Stomach (tissue), 9 donors: Measurements from ENCODE around the gene TMEM222. TPM values are rescaled to one million over a fixed set of nuclear protein-coding genes. Genes with fewer than 3 reads are reported as not detected.

Source experiments
- DNase-seq, 2 donors: peaks; one replicate each; pipeline versions ENCODE4 v3.0.0 to v3.0.0-alpha.2; 2013 to 2019
- H3K27ac ChIP-seq, 5 donors: fragments of 200-600 bp in 4 of 5; sonication (generic) in 4 of 5; one replicate each; pipeline ENCODE4 v1.5.1; 2013 to 2019; ENCODE audit warnings: mild to moderate bottlenecking in 1 of 5, moderate library complexity in 1 of 5
- H3K27me3 ChIP-seq, 3 donors: fragments of 200-600 bp; sonication (generic); one replicate each; pipeline ENCODE4 v1.5.1; 2017 to 2019; ENCODE audit warnings: mixed run types in 1 of 3
- H3K36me3 ChIP-seq, 4 donors: fragments of 200-600 bp; sonication (generic); 1 replicate in 3 of 4; 2 replicates in 1 of 4; pipeline ENCODE4 v1.5.1; 2016 to 2019
- H3K4me1 ChIP-seq, 4 donors: fragments of 200-600 bp; sonication (generic); one replicate each; pipeline ENCODE4 v1.5.1; 2016 to 2019
- H3K4me3 ChIP-seq, 4 donors: fragments of 200-600 bp; sonication (generic) in 3 of 4; one replicate each; pipeline ENCODE4 v1.5.1; 2016 to 2019; ENCODE audit warnings: mild to moderate bottlenecking in 1 of 4
- H3K9me3 ChIP-seq, 4 donors: fragments of 200-600 bp; sonication (generic); one replicate each; pipeline ENCODE4 v1.5.1; 2016 to 2019
- CTCF ChIP-seq, 7 experiments: fragments of 450-650 bp in 4 of 7; fragments of 200-600 bp in 3 of 7; sonication (generic) in 3 of 7; IDR thresholded peaks; one replicate each; pipeline ENCODE4 v1.5.1; 2016 to 2019; ENCODE audit warnings: antibody characterized with exemption in 7 of 7, control low read depth in 2 of 7, mild to moderate bottlenecking in 1 of 7
- EP300 ChIP-seq: sonication (generic); formaldehyde crosslinking; IDR thresholded peaks from one replicate; pipeline ENCODE4 v1.6.1; 2017; ENCODE audit warnings: antibody characterized with exemption
- POLR2A ChIP-seq, 4 donors: fragments of 450-650 bp; IDR thresholded peaks; one replicate each; pipeline ENCODE4 v1.6.1; 2016; ENCODE audit warnings: antibody characterized with exemption in 4 of 4, control low read depth in 2 of 4, mild to moderate bottlenecking in 1 of 4, moderate library complexity in 1 of 4
- POLR2AphosphoS5 ChIP-seq, 3 donors: sonication (generic); formaldehyde crosslinking; IDR thresholded peaks; one replicate each; pipeline ENCODE4 v1.6.1; 2016; ENCODE audit warnings: antibody characterized with exemption in 3 of 3
- WGBS, 5 donors: extraction: QIAGEN DNeasy Blood & Tissue Kit in 3 of 5; methylation state at CpG; one replicate each; pipeline versions ENCODE4 v1.1.5 to v1.1.7; 2013 to 2018; 5-methylcytosine and 5-hydroxymethylcytosine counted together
- intact Hi-C: fragments of 100-400 bp; cut with DNase I; formaldehyde crosslinking; loops from one replicate; pipeline ENCODE4 v1.15.1; 2023; ENCODE audit warnings: low total_unique reads
- polyA plus RNA-seq, 3 donors: library from polyadenylated mRNA; stranded (reverse); fragments of 200-250 nt; gene quantifications; one replicate each; pipeline ENCODE4 v1.2.3, GENCODE V29; 2013
- total RNA-seq, 5 donors: library from RNA; depleted of rRNA; stranded (reverse); fragments of >200 nt; gene quantifications; one replicate each; pipeline versions ENCODE4 v1.1.0 to v1.2.3, GENCODE V29; 2014 to 2016
- donor health status: healthy with polysubstance abuse.
- donor health status: Bipolar disorder and iron deficiency.
- donor health status: healthy.

Gene TMEM222
- total and polyA plus RNA-seq, 8 donors, result 1.8 to 39.9 (median 18.0) TPM

- Histone ChIP-seq H3K36me3 (peaks cover 49 to 71% (median 61%) of the 10 kb centered on the region in 4 donors), H3K4me1 (peaks cover 0 to 18% (median 15%) of the 10 kb centered on the region in 4 donors), H3K27me3 (no peaks in the 10 kb centered on the region), H3K9me3 (no peaks in the 10 kb centered on the region), H3K4me3 (no peak overlapping the region), H3K27ac (no peak overlapping the region)
- intact Hi-C loops, result no loop called here
- WGBS, 5 donors, result 91 to 96% (median 93%) methylated on average over 5 of the region's 5 CpGs
- TF ChIP-seq CTCF (IDR thresholded peaks at IDR 0.05) (no peak), POLR2AphosphoS5 (IDR thresholded peaks at IDR 0.05) (no peak), EP300 (no peak), POLR2A (IDR thresholded peaks at IDR 0.05) (no peak)
- DNase-seq, result no peak
These were observed 14.8 kb downstream of the TMEM222 start for GRCh38 chr1:27336756-27337155.

- Histone ChIP-seq H3K9me3 (no peaks in the 10 kb centered on the region), H3K27me3 (no peaks in the 10 kb centered on the region), H3K4me1 (peaks cover 0 to 31% (median 23%) of the 10 kb centered on the region in 4 donors), H3K27ac (no peak overlapping the region), H3K36me3 (peaks cover 29 to 51% (median 41%) of the 10 kb centered on the region in 4 donors), H3K4me3 (no peak overlapping the region)
- no peak for TF ChIP-seq CTCF (IDR thresholded peaks at IDR 0.05)
- TF ChIP-seq EP300, result no peak
- no peak for TF ChIP-seq POLR2A (IDR thresholded peaks at IDR 0.05)
- TF ChIP-seq POLR2AphosphoS5 (IDR thresholded peaks at IDR 0.05), result no peak
- no peak for DNase-seq
- 86 to 94% (median 88%) methylated on average over 6 of the region's 6 CpGs for WGBS, 5 donors
- intact Hi-C loops, result no loop called here
These were observed 16.8 kb downstream of the TMEM222 start for GRCh38 chr1:27338751-27339150.

- no peak for TF ChIP-seq CTCF (IDR thresholded peaks at IDR 0.05)
- no peak for TF ChIP-seq EP300
- no peak for TF ChIP-seq POLR2AphosphoS5 (IDR thresholded peaks at IDR 0.05)
- no peak for TF ChIP-seq POLR2A (IDR thresholded peaks at IDR 0.05)
- Histone ChIP-seq H3K9me3 (no peaks in the 10 kb centered on the region), H3K4me3 (no peak overlapping the region), H3K4me1 (peaks cover 0 to 36% (median 27%) of the 10 kb centered on the region in 4 donors), H3K27me3 (no peaks in the 10 kb centered on the region), H3K27ac (no peak overlapping the region), H3K36me3 (peaks cover 24 to 46% (median 36%) of the 10 kb centered on the region in 4 donors)
- WGBS, 5 donors, result 62 to 77% (median 66%) methylated on average over 5 of the region's 5 CpGs
- no peak for DNase-seq
- intact Hi-C loops, result no loop called here
These were observed 17.2 kb downstream of the TMEM222 start for GRCh38 chr1:27339213-27339612.

- WGBS, 5 donors, result 17 to 40% (median 17%) methylated on average over 2 to 22 of the region's 22 CpGs
- Histone ChIP-seq H3K36me3 (peaks cover 0 to 22% (median 16%) of the 10 kb centered on the region in 4 donors), H3K4me1 (peaks cover 0 to 38% (median 27%) of the 10 kb centered on the region in 4 donors), H3K27me3 (no peaks in the 10 kb centered on the region), H3K9me3 (no peaks in the 10 kb centered on the region), H3K27ac (peak within 1 kb of the TSS; percentile 76 to 90 (median 87)), H3K4me3 (peak within 1 kb of the TSS; percentile 43 to 61 (median 52))
- no peak for TF ChIP-seq CTCF (IDR thresholded peaks at IDR 0.05)
- TF ChIP-seq POLR2AphosphoS5 (IDR thresholded peaks at IDR 0.05), result peak in 2 of 3 donors; percentile 65 to 74
- peak; percentile 82 to 88 for DNase-seq
- intact Hi-C loops, result no loop called here
These were observed 19.7 kb downstream of the TMEM222 start, which contains the start of gene SYTL1 for GRCh38 chr1:27341525-27342252. SYTL1 (plus strand) TSS chr1:27342022; CDS start chr1:27345335, 3,313 bp downstream.
